HG03521 (cell line): ENCODE data around the gene TAS2R19.
"Not testable (repeated sequence)": the region's sequence is repeated elsewhere in the genome, so short reads cannot be mapped to it uniquely, and the experiment has no call there.

Experiments used
- ATAC-seq: cut with Tn5 transposase; IDR thresholded peaks from one replicate; pipeline ENCODE4 v1.9.1; 2021; ENCODE audit warnings: mild to moderate bottlenecking, moderate library complexity; ENCODE audit not compliant: unreplicated experiment

The TAS2R19 gene

DNA sequence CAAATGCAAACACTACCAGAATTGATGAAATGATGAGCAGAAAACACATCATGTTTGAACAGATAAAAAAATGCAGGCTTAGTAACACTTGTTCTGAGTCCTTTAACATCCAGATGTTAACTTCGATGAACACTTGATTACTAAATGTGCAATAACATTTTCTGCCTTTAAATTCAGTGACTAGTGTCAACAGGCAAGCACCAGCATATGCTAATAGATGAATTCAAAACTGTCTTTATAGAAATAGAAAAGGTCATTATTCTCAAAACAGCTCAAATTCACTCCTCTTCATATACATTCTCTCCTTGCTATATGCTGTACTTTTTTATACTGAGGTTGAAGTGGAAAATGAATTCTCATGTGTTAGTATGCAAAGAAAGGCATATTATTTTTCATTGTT, at the start of gene TAS2R19:
TSS of gene TAS2R19 (minus strand) at position 101 of the 400 bp plus-strand sequence. CDS start at position 52, 49 bp downstream.
- no peak for ATAC-seq

DNA sequence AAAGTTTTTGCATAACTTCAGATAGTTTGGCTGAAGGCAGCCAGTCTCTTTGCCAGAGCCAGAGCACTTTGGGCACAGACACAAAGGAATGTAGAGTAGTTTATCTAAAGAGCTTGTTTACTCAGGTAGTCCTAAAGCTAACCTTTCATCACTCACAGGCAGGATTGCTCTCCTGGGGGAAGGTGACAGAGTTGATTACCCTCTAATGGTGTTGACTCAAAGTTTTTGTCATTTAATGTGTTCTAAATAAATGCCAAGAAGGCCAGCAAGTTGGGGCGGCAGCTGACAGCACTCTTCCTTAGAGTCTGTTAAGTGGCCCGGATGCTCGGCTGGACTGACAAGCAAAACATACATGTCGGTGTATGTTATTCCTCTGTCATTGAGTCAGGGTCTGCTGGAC, 49.0 kb upstream of the TAS2R19 start:
- ATAC-seq, result no peak

- no peak for ATAC-seq
Observed at GRCh38 chr12:11070999-11071398, 48.6 kb upstream of the TAS2R19 start.

DNA sequence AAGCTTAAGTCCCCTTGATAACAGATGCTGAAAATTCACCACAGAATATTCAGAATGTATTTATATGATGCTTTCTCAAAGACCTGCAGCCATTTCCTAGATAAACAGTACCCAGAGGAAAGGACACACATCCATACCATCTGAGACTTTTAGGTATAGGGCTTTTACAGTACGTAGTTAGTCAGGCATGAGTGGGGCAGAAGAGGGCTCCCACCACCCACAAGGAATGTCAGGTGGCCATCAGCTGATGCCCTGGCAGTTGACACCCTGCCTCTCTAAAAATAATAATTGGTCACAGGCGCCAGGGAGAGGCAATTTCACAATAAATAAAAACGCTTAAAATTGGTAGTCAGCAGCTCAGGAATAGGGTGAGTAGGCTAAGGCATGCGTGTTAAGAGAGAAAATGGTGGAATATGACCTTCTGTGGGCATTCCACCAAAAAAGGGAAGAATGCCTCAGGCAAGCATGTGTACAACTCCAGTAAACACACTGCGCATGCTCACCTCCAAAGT, 47.5 kb upstream of the TAS2R19 start:
- no peak for ATAC-seq

- ATAC-seq, result no peak
Observed at GRCh38 chr12:11067514-11067913, 45.1 kb upstream of the TAS2R19 start.

DNA sequence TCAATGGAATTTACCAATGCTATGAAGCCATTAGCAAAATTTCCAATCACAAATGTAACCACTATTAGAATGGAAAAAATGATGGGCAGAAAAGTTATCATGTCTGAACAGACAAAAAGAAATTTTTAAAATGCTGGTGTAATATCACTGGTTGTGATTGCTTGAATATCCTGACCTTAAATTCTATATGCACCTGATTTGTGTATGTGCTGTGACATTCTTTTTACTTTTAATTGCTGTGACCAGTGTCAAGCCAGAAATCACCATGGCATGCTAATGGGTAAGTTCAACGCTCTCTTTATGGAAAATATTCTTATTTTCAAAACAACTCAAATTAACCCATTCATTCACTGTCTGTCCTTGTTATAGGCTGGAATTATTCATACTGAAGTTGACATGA, 39.8 kb upstream of the TAS2R19 start, which contains the start of gene TAS2R46:
TSS of gene TAS2R46 (minus strand) at position 101 of the 400 bp plus-strand sequence. CDS start at position 101, 0 bp downstream.
- ATAC-seq, result not testable (repeated sequence)

DNA sequence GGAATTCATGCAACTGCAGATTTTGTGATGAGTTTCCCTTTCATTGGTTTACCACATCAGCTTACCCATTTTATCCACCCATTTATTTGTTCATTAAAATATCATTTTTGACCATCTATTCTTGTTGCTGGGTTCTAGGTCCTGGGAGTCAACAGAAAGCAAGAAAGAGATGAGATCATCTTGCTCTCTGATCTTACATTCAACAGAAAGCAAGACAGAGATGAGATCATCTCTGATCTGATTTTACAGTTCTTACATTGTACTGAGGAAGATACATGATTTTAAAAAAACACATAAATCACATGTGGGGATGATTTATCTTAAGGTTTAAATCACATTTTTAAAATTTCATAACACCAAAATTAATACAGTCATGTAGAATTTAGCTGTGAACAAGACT, 37.4 kb upstream of the TAS2R19 start:
- no peak for ATAC-seq

GRCh38 chr12:11059041-11059440, 36.6 kb upstream of the TAS2R19 start:
- no peak for ATAC-seq

- no peak for ATAC-seq
Observed at GRCh38 chr12:11055306-11055705, 32.9 kb upstream of the TAS2R19 start.

- not testable (repeated sequence) for ATAC-seq
Observed at GRCh38 chr12:11049806-11050531, 27.5 kb upstream of the TAS2R19 start.

DNA sequence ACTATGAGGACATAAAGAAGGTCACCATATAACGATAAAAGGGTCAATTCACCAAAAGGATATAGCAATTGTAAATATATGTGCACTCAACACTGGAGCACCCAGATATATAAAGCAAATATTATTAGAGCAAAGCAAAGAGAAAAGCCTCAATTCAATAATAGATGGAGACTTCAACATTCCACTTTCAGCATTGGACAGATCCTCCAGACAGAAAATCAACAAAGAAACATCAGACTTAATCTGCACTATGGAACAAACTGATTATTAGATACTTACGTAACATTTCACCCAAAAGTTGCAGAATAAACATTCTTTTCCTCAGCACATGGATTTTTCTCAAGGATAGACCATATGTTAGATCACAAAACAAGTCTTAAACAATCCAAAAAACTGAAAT, 18.9 kb upstream of the TAS2R19 start:
- ATAC-seq, result not testable (repeated sequence)

GRCh38 chr12:11040162-11040561, 17.7 kb upstream of the TAS2R19 start:
- no peak for ATAC-seq

DNA sequence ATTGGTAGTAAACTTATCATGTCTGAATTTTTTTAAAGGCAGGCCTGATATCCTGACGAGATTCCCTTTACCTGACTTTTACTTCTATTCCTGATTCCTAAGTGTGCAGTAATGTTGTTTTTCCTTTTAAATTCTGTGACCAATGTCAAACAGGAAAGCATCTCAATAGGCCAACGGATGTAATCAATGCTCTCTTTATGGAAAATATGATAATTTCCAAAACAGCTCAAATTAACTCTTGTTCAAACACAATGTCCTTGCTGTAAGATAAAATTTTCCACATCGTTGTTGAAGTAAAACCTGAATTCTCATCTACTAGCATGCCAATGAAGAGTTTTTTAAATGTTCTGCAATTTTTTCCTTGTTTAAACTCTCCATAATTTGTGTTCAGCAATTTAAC, 16.8 kb upstream of the TAS2R19 start:
- no peak for ATAC-seq

- not testable (repeated sequence) for ATAC-seq
Observed at GRCh38 chr12:11033959-11034358, 11.5 kb upstream of the TAS2R19 start.

DNA sequence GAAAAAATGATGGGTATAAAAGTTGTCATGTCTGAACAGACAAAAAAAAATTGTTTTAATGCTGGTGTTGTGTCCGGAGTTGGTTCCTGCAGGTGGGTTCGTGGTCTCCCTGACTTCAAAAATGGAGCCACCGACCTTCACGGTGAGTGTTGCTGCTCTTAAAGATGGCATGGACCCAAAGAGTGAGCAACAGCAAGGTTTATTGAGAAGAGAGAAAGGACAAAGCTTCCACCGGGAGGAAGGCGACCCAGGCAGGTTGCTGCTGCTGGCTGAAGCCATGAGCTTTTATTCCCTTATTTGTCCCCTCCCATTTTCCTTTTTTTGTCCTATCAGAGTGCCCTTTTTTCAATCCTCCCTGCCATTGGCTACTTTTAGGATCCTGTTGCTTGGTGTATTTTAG, 8.9 kb upstream of the TAS2R19 start, which contains the start of gene TAS2R31:
TSS of gene TAS2R31 (minus strand) at position 101 of the 400 bp plus-strand sequence. CDS start at position 29, 72 bp downstream.
- no peak for ATAC-seq

DNA sequence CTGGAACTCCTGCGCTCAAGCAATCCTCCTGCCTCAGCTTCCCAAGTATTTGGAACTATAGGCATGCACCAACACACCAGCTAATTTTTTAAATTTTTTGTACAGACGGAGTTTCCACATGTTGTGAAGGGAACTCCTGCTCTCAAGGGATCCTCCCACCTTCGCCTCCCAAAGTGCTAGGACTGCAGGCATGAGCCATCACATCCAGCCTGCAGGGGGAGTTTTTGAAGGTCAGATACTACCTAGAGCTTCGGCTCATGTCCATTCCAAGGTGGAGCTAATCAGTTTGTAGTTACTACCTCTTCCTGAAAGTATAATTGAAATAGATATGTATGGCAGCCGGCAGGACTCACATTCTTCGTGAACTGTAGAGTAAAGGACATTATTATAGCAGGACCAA, 3.7 kb upstream of the TAS2R19 start:
- ATAC-seq, result no peak

- no peak for ATAC-seq
Observed at GRCh38 chr12:11023387-11023786, 967 bp upstream of the TAS2R19 start.

DNA sequence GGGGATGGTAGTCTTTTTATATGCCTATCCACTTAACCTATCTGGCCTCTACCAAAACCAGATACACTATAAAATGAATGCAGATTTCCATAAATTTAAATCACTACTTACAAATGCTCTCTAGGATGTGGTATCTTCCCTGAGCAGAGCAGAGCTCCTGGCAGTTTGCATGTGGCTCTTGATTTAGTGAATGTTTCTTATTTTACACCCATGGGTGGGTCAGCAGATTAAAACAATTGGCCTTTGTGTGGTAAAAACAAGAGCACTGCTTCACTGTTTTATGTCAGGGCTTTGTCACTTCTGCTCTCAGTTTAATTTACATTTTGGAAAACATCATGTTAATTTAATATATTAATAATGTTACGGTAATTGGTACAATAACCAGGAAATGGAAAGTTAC, 5.5 kb downstream of the TAS2R19 start:
- no peak for ATAC-seq

GRCh38 chr12:11015775-11016430, 6.5 kb downstream of the TAS2R19 start:
- ATAC-seq, result no peak

GRCh38 chr12:11014234-11014633, 8.2 kb downstream of the TAS2R19 start:
- ATAC-seq, result no peak

DNA sequence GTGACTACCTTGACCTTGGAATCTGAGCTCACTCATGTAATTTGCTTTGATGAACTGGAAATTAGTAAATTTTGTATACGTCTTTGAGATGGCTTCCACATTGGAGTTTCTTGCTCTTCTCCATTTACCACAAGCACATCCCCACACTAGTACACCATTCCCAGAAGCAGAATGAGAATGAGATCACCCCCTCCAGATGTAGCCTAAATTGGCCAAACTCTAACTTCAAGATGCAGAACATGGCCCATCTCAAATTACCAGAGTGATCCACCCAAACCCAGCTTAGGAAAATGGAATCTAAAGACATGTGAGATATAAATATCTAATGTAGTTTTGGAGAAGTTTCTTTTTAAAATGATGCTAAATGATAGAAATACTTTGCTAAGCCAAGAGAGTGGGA, 14.8 kb downstream of the TAS2R19 start:
- no peak for ATAC-seq

GRCh38 chr12:10998204-10998603, 24.2 kb downstream of the TAS2R19 start, which contains the start of gene TAS2R20:
TSS of gene TAS2R20 (minus strand) at chr12:10998304. CDS start at chr12:10997875, 429 bp downstream.
- ATAC-seq, result no peak
